A673 (cell line): ENCODE data around the gene OR2T29.
"Not testable (repeated sequence)": the region's sequence is repeated elsewhere in the genome, so short reads cannot be mapped to it uniquely, and the experiment has no call there.

ENCODE experiments used
- CTCF ChIP-seq: fragments of 300-800, 200-600 bp; sonication (generic); conservative IDR thresholded peaks from 2 replicates; pipeline ENCODE4 v1.5.1; 2017; ENCODE audit warnings: low read depth, mild to moderate bottlenecking, antibody characterized with exemption, low read length, moderate library complexity, mixed read lengths
- EZH2 ChIP-seq: fragments of 200-600 bp; sonication (generic); IDR thresholded peaks from 2 replicates; pipeline ENCODE4 v1.6.1; 2017; ENCODE audit warnings: borderline replicate concordance, low read depth, mild to moderate bottlenecking, mixed read lengths, antibody characterized with exemption, low read length; ENCODE audit not compliant: poor library complexity, severe bottlenecking

GRCh38 chr1:248574657-248575056, 12.1 kb upstream of the OR2T29 start, which contains the start of gene OR2T34:
- not testable (repeated sequence) for TF ChIP-seq CTCF, EZH2
